ENCODE measurements around the gene ID3. TPM values are rescaled to one million over a fixed set of nuclear protein-coding genes. Genes with fewer than 3 reads are reported as not detected.

The ID3 gene
- polyA plus RNA-seq, 1 of the 3 experiments (the other 2 are of a cell fraction), result 504 TPM

GRCh38 chr1:23563755-23564374 is 4.6 kb upstream of the ID3 start:
- H3K27ac ChIP-seq (ENCODE audit: low read depth in 2 of 2, low read length in 1 of 2), result peak overlapping the region; percentile 98 to 100
- no peak overlapping the region for H3K4me3 ChIP-seq (ENCODE audit: low read depth in 2 of 2, low read length in 1 of 2)
- POLR2A ChIA-PET, result interaction anchor here (1.2 kb wide), 1 partner anchor 35 kb away, joined by 3 read pairs; no protein-coding TSS in a partner anchor
- peaks cover 17% of the 10 kb centered on the region for H3K79me2 ChIP-seq (ENCODE audit: insufficient read depth)
- CTCF ChIA-PET, result interaction anchor here (1.1 to 9.4 kb wide), 5 partner anchors 8 to 74 kb away, joined by 3 to 97 read pairs (median 5); no protein-coding TSS in a partner anchor
- no peaks in the 10 kb centered on the region for H3K9me2 ChIP-seq
- H3K9ac ChIP-seq, result peak overlapping the region; percentile 99
- TF ChIP-seq GATA2 (CRISPR knock-in tag; IDR thresholded peaks at IDR 0.05) (no peak), SIN3A (IDR thresholded peaks at IDR 0.05; ENCODE audit: borderline replicate concordance, low read depth, low read length) (no peak), GABPA (IDR thresholded peaks at IDR 0.05; ENCODE audit: low read depth) (no peak), FOXJ3 (CRISPR knock-in tag; IDR thresholded peaks at IDR 0.05) (no peak), MXI1 (IDR thresholded peaks at IDR 0.05; ENCODE audit: low read depth, low read length) (no peak), EP300 (IDR thresholded peaks at IDR 0.05; ENCODE audit: borderline replicate concordance in 1 of 2, low read depth in 1 of 2, low read length in 1 of 2) (no peak), RCOR1 (IDR thresholded peaks at IDR 0.05; ENCODE audit: low read length) (no peak), RXRA (IDR thresholded peaks at IDR 0.05; ENCODE audit: borderline replicate concordance, low read depth) (no peak), CHD2 (IDR thresholded peaks at IDR 0.05; ENCODE audit: low read length, partially characterized antibody) (no peak), PBX3 (IDR thresholded peaks at IDR 0.05) (no peak), SMC3 (IDR thresholded peaks at IDR 0.05; ENCODE audit: low read depth, low read length) (no peak), RAD21 (IDR thresholded peaks at IDR 0.05; ENCODE audit: low read length) (no peak), CTCF (IDR thresholded peaks at IDR 0.05) (no peak), USF2 (IDR thresholded peaks at IDR 0.05; ENCODE audit: borderline replicate concordance, low read depth, low read length) (no peak), ELF1 (IDR thresholded peaks at IDR 0.05) (no peak), MAX (IDR thresholded peaks at IDR 0.05; ENCODE audit: low read depth) (no peak), IRF3 (IDR thresholded peaks at IDR 0.05; ENCODE audit: low read depth, low read length) (no peak), TEAD4 (IDR thresholded peaks at IDR 0.05; ENCODE audit: borderline replicate concordance, insufficient read depth) (no peak), RFX5 (IDR thresholded peaks at IDR 0.05; ENCODE audit: low read length) (no peak), FOSL2 (IDR thresholded peaks at IDR 0.05; ENCODE audit: borderline replicate concordance, low read depth) (no peak)
- 96% methylated on average over 3 of the region's 3 CpGs for WGBS (ENCODE audit: low lambda C conversion rate)
- peaks cover 38% of the 10 kb centered on the region for H3F3A ChIP-seq (replicated peaks; ENCODE audit: insufficient read depth)
- peaks cover 43 to 54% of the 10 kb centered on the region in 2 experiments for H3K4me1 ChIP-seq (ENCODE audit: control insufficient read depth in 1 of 2, insufficient read depth in 2 of 2, low read depth in 1 of 2, low read length in 1 of 2)
- H3K27me3 ChIP-seq (ENCODE audit: insufficient read depth), result no peaks in the 10 kb centered on the region
- peaks cover 4% of the 10 kb centered on the region for H4K20me1 ChIP-seq (ENCODE audit: insufficient read depth)
- peak overlapping the region; percentile 61; the same call in 1 of the 2 replicates for H3K4me2 ChIP-seq
- H3K9me3 ChIP-seq, result no peaks in the 10 kb centered on the region
- no peak overlapping the region for H2AFZ ChIP-seq (ENCODE audit: low read depth)
- DNase-seq, result no peak
- peaks cover 0 to 1% of the 10 kb centered on the region in 2 experiments for H3K36me3 ChIP-seq (replicated peaks in 1 of 2; ENCODE audit: control insufficient read depth in 1 of 2, insufficient read depth in 2 of 2, low read length in 1 of 2)
